Panc1 (cell line): ENCODE results near the gene GOLGA6L24.
"Not testable (repeated sequence)": the region's sequence is repeated elsewhere in the genome, so short reads cannot be mapped to it uniquely, and the experiment has no call there.

Experiments used
- POLR2AphosphoS5 ChIP-seq: IDR thresholded peaks from 2 replicates; pipeline ENCODE4 v1.6.1; 2012; ENCODE audit warnings: mild to moderate bottlenecking, low read depth, low read length, moderate library complexity
- SIN3A ChIP-seq: IDR thresholded peaks from 2 replicates; pipeline ENCODE4 v1.6.1; 2012; ENCODE audit warnings: low read depth, mild to moderate bottlenecking, low read length, moderate library complexity, borderline replicate concordance; ENCODE audit not compliant: insufficient read depth
- TCF7L2 ChIP-seq: IDR thresholded peaks from 2 replicates; pipeline ENCODE4 v1.6.1; 2011; ENCODE audit warnings: mild to moderate bottlenecking, low read depth, low read length, inconsistent platforms
- TF ChIP-seq, protein P1 (sequence below): fragments of 450-650 bp; IDR thresholded peaks from 2 replicates; pipeline ENCODE4 v1.5.1; 2017; ENCODE audit warnings: mild to moderate bottlenecking
- TF ChIP-seq, protein P2 (sequence below), 2 experiments: IDR thresholded peaks; 2 replicates each; pipeline ENCODE4 v1.6.1; 2011 to 2012; ENCODE audit warnings: low read depth in 2 of 2, control low read depth in 1 of 2, low read length in 1 of 2, mild to moderate bottlenecking in 1 of 2, moderate library complexity in 1 of 2; ENCODE audit not compliant: insufficient read depth in 1 of 2

DNA sequence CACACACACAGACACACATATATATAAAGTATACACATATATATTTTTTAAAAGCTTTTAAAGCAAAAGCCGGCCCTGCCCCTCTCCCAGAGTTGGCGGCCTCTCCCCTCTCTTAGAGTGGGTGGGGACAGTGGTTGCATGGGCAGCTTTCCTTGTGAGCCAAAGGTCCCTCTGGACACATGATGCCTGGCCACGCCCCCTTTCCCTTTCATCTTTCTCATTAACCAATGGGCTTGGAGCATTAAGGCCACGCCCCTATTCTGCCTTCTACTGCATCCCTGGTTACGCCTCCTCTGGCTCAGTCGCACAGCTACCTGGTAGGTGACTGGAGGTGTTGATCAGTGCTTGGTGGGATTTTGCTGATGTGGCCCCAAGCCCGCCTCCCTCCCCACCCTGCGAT is 20.5 kb upstream of the GOLGA6L24 start, which contains the start of gene GOLGA8F:
- not testable (repeated sequence) for TF ChIP-seq POLR2AphosphoS5, TCF7L2, SIN3A
- TF ChIP-seq, protein P1, sequence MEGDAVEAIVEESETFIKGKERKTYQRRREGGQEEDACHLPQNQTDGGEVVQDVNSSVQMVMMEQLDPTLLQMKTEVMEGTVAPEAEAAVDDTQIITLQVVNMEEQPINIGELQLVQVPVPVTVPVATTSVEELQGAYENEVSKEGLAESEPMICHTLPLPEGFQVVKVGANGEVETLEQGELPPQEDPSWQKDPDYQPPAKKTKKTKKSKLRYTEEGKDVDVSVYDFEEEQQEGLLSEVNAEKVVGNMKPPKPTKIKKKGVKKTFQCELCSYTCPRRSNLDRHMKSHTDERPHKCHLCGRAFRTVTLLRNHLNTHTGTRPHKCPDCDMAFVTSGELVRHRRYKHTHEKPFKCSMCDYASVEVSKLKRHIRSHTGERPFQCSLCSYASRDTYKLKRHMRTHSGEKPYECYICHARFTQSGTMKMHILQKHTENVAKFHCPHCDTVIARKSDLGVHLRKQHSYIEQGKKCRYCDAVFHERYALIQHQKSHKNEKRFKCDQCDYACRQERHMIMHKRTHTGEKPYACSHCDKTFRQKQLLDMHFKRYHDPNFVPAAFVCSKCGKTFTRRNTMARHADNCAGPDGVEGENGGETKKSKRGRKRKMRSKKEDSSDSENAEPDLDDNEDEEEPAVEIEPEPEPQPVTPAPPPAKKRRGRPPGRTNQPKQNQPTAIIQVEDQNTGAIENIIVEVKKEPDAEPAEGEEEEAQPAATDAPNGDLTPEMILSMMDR: not testable (repeated sequence)
- TF ChIP-seq, protein P2, sequence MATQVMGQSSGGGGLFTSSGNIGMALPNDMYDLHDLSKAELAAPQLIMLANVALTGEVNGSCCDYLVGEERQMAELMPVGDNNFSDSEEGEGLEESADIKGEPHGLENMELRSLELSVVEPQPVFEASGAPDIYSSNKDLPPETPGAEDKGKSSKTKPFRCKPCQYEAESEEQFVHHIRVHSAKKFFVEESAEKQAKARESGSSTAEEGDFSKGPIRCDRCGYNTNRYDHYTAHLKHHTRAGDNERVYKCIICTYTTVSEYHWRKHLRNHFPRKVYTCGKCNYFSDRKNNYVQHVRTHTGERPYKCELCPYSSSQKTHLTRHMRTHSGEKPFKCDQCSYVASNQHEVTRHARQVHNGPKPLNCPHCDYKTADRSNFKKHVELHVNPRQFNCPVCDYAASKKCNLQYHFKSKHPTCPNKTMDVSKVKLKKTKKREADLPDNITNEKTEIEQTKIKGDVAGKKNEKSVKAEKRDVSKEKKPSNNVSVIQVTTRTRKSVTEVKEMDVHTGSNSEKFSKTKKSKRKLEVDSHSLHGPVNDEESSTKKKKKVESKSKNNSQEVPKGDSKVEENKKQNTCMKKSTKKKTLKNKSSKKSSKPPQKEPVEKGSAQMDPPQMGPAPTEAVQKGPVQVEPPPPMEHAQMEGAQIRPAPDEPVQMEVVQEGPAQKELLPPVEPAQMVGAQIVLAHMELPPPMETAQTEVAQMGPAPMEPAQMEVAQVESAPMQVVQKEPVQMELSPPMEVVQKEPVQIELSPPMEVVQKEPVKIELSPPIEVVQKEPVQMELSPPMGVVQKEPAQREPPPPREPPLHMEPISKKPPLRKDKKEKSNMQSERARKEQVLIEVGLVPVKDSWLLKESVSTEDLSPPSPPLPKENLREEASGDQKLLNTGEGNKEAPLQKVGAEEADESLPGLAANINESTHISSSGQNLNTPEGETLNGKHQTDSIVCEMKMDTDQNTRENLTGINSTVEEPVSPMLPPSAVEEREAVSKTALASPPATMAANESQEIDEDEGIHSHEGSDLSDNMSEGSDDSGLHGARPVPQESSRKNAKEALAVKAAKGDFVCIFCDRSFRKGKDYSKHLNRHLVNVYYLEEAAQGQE (IDR thresholded peaks at IDR 0.05; ENCODE audit: insufficient read depth in 1 of 2, low read depth in 2 of 2, low read length in 1 of 2): not testable (repeated sequence)
